ENCODE data around the gene AMELY. TPM values are rescaled to one million over a fixed set of nuclear protein-coding genes. Genes with fewer than 3 reads are reported as not detected.
"Not testable (repeated sequence)": the region's sequence is repeated elsewhere in the genome, so short reads cannot be mapped to it uniquely, and the experiment has no call there.

The AMELY gene
- total and polyA plus RNA-seq, 2 donors from 2014 or later, result not detected

- no peak for FAIRE-seq
- TF ChIP-seq CTCF (IDR thresholded peaks at IDR 0.05; ENCODE audit: borderline replicate concordance, extremely low read depth, insufficient read depth), result no peak
Measured at GRCh38 chrY:6907591-6907990, 4.0 kb downstream of the AMELY start.

GRCh38 chrY:6902116-6902515 is 9.4 kb downstream of the AMELY start:
- FAIRE-seq; H3K9me3 ChIP-seq (ENCODE audit: control insufficient read depth in 2 of 3, insufficient read depth in 1 of 3, low read length in 3 of 3); H3K27me3 ChIP-seq (ENCODE audit: control insufficient read depth, insufficient read depth, low read length); H3K4me1 ChIP-seq (ENCODE audit: control insufficient read depth in 2 of 3, insufficient read depth in 2 of 3, low read depth in 1 of 3, low read length in 3 of 3); DNase-seq; H3K9ac ChIP-seq (ENCODE audit: low read length in 3 of 3); H3K27ac ChIP-seq (ENCODE audit: low read depth in 2 of 2, low read length in 2 of 2); H3K36me3 ChIP-seq (ENCODE audit: control insufficient read depth in 2 of 3, insufficient read depth in 3 of 3, low read length in 3 of 3); H3K4me3 ChIP-seq (ENCODE audit: low read length in 3 of 3); intact Hi-C loops (cut with DNase I): not testable (repeated sequence)

More at GRCh38 chrY:6907591-6907990, 4.0 kb downstream of the AMELY start:
- Histone ChIP-seq H3K4me1 (ENCODE audit: control insufficient read depth in 2 of 3, insufficient read depth in 2 of 3, low read depth in 1 of 3, low read length in 3 of 3) (no peaks in the 10 kb centered on the region), H3K27me3 (ENCODE audit: control insufficient read depth, insufficient read depth, low read length) (no peaks in the 10 kb centered on the region), H3K9ac (ENCODE audit: low read length in 3 of 3) (no peak overlapping the region), H3K9me3 (ENCODE audit: control insufficient read depth in 2 of 3, insufficient read depth in 1 of 3, low read length in 3 of 3) (no peaks in the 10 kb centered on the region), H3K36me3 (ENCODE audit: control insufficient read depth in 2 of 3, insufficient read depth in 3 of 3, low read length in 3 of 3) (no peaks in the 10 kb centered on the region), H3K4me3 (ENCODE audit: low read length in 3 of 3) (no peak overlapping the region), H3K27ac (ENCODE audit: low read depth in 2 of 2, low read length in 2 of 2) (no peak overlapping the region)
- DNase-seq, result no peak
- intact Hi-C loops (cut with DNase I), result no loop called here

GRCh38 chrY:6895236-6895635 is 16.3 kb downstream of the AMELY start:
- DNase-seq (no peak), FAIRE-seq (no peak)
- no peak overlapping the region for H3K9ac ChIP-seq (ENCODE audit: low read length in 3 of 3)
- H3K4me3 ChIP-seq (ENCODE audit: low read length in 3 of 3), result no peak overlapping the region
- H3K36me3 ChIP-seq (ENCODE audit: control insufficient read depth in 2 of 3, insufficient read depth in 3 of 3, low read length in 3 of 3), result no peaks in the 10 kb centered on the region
- no peak overlapping the region for H3K27ac ChIP-seq (ENCODE audit: low read depth in 2 of 2, low read length in 2 of 2)
- no peaks in the 10 kb centered on the region for H3K9me3 ChIP-seq (ENCODE audit: control insufficient read depth in 2 of 3, insufficient read depth in 1 of 3, low read length in 3 of 3)
- no peak for TF ChIP-seq CTCF (IDR thresholded peaks at IDR 0.05; ENCODE audit: borderline replicate concordance, extremely low read depth, insufficient read depth)
- intact Hi-C loops (cut with DNase I), result no loop called here
- no peaks in the 10 kb centered on the region for H3K4me1 ChIP-seq (ENCODE audit: control insufficient read depth in 2 of 3, insufficient read depth in 2 of 3, low read depth in 1 of 3, low read length in 3 of 3)
- no peaks in the 10 kb centered on the region for H3K27me3 ChIP-seq (ENCODE audit: control insufficient read depth, insufficient read depth, low read length)

- FAIRE-seq, result no peak
Measured at GRCh38 chrY:6894496-6894895, 17.1 kb downstream of the AMELY start.

More at GRCh38 chrY:6894496-6894895, 17.1 kb downstream of the AMELY start:
- no peak for TF ChIP-seq CTCF (IDR thresholded peaks at IDR 0.05; ENCODE audit: borderline replicate concordance, extremely low read depth, insufficient read depth)
- intact Hi-C loops (cut with DNase I), result no loop called here
- no peak overlapping the region for H3K27ac ChIP-seq (ENCODE audit: low read depth in 2 of 2, low read length in 2 of 2)
- no peak for DNase-seq
- no peaks in the 10 kb centered on the region for H3K27me3 ChIP-seq (ENCODE audit: control insufficient read depth, insufficient read depth, low read length)
- no peaks in the 10 kb centered on the region for H3K9me3 ChIP-seq (ENCODE audit: control insufficient read depth in 2 of 3, insufficient read depth in 1 of 3, low read length in 3 of 3)
- no peaks in the 10 kb centered on the region for H3K4me1 ChIP-seq (ENCODE audit: control insufficient read depth in 2 of 3, insufficient read depth in 2 of 3, low read depth in 1 of 3, low read length in 3 of 3)
- H3K36me3 ChIP-seq (ENCODE audit: control insufficient read depth in 2 of 3, insufficient read depth in 3 of 3, low read length in 3 of 3), result no peaks in the 10 kb centered on the region
- no peak overlapping the region for H3K9ac ChIP-seq (ENCODE audit: low read length in 3 of 3)
- no peak overlapping the region for H3K4me3 ChIP-seq (ENCODE audit: low read length in 3 of 3)
